HG03432 (cell line): ENCODE measurements around the gene RPL27A.
"Not testable (repeated sequence)": the region's sequence is repeated elsewhere in the genome, so short reads cannot be mapped to it uniquely, and the experiment has no call there.

ENCODE experiments used
- ATAC-seq: cut with Tn5 transposase; IDR thresholded peaks from one replicate; pipeline ENCODE4 v1.9.1; 2021; ENCODE audit warnings: mild to moderate bottlenecking, moderate library complexity; ENCODE audit not compliant: unreplicated experiment

The RPL27A gene

GRCh38 chr11:8682303-8683114, at the start of gene RPL27A, which contains the start of gene TRIM66:
TSS of gene RPL27A (plus strand) at chr11:8682792. CDS start at chr11:8682814, 22 bp downstream.
TSS of gene TRIM66 (minus strand) at chr11:8682665. CDS start at chr11:8672274, 10,391 bp downstream.
- ATAC-seq = peak; percentile 96

- ATAC-seq = no peak
Measured at GRCh38 chr11:8634498-8634897, 48.1 kb upstream of the RPL27A start.

DNA sequence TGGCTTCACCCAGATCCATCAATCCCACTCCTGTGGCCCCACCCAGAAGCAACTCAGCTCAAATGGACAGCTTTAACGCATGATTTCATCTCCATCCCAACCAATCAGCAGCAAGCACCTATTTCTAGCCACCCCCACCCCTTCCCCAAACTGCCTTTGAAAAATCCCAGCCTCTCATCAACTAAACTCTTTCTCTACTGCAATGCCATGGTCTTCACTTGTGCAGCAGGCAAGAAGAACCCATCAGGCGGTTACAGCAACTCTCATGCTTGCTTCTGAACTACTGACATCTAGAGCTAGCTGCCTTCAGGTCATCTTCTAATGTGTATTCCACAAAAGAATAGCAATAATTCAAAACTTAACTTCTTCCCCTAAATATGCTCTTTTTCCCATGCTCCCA, 46.5 kb upstream of the RPL27A start:
- ATAC-seq = no peak

DNA sequence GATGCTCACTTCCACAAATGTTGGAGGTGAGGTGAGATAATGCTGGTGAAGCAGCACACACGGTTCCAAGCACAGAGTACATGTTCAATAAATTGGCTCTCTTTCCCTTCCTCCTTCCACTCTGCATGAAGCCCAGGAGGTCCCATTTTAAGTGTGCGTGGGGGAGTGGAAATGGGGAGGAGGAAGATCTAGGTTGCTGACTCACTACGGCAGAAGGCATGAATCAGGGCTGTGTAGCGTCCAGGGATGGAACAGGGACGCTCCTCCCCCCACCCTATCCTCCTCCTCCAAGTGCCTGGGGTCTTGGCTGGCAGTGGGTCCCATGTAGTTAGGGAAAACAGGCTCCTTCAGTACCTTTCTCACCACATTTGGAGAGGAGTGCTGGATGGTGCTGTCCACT, 44.3 kb upstream of the RPL27A start:
- no peak for ATAC-seq

DNA sequence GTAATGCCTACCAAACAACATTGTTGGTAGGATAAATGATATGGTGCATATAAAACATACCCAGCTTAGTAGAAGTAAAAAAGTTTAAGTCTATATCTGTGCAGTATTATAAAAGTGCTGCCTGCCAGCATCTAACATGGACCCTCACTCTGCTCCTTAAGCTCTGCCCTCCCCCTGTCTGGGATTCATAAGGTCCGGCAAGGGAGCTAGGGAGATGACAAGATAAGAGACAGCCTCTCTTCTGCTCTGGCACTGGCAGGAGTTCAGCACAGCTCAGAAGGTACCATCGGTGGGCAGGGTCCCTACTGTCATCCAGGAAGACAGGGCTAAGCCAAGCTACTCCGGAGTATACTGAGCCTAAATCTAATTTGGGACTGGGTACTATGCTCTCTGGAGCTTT, 42.9 kb upstream of the RPL27A start:
- no peak for ATAC-seq

- no peak for ATAC-seq
Measured at GRCh38 chr11:8640267-8640906, 42.2 kb upstream of the RPL27A start.

GRCh38 chr11:8641332-8641731, 41.3 kb upstream of the RPL27A start:
- ATAC-seq = no peak

- no peak for ATAC-seq
Measured at GRCh38 chr11:8642196-8642841, 40.3 kb upstream of the RPL27A start.

DNA sequence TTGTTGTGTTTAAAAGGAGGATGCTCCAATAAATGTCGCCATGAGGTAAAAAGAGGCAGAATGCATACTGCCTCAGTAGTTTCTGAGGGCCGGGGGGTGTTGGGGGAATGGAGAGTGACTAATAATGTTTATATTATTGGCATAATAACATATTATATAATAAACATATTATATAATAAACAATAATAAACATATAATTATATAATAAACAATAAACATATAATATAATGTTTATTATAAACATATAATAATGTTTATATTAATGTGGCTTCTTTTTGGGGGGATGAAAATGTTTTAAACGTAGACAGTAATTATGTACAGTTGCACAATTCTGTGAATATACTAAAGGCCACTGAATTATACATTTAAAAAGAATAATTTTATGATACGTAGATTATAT, 35.7 kb upstream of the RPL27A start:
- ATAC-seq = no peak

DNA sequence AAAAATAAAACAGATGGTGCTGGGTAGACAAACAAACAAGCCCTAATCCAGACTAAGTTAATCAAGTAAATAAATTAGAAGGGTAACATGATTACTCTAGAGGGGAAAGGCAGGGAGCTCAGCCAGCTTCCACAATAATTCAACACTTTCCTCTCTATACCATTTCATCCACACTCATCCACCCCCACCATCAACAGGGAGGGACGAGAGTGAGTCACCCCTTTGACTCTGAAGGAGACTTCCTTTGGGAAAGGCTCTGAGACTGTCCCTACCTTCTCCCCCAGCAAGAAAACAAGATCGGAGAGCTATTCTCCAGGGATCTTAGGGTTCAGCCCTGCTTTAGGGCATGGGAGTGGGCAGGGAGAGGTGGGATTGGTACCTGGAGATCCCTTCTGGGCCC, 33.2 kb upstream of the RPL27A start:
- no peak for ATAC-seq

DNA sequence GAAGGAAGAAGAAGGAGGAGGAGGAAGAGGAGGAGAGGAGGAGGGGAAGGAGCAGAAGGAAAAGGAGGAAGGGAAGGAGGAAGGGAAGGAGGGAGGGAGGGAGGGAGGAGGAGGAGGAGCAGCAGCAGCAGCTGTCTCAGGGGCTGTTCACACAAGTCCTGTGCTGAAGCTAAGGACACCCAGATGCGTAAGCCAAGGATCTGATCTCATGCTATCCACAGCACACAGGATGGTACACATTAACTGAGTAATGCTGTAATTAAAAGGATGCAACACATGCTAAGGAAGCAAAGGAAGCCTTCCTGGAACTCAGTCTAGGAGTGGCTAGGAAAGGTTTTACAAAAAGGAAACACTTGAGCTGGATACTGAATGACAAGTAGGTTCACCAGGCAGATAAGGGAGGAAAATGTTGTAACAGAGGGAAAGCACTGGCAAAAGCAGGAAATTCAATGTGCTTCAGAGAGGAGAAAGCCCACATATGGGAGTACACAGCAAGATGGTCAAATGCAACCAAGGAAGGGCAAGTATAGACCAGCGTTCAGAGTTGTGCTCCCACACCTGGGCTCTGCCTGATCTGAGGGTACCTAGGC, 32.1 kb upstream of the RPL27A start:
- no peak for ATAC-seq

- ATAC-seq = no peak
Measured at GRCh38 chr11:8652140-8652539, 30.5 kb upstream of the RPL27A start.

- ATAC-seq = no peak
Measured at GRCh38 chr11:8654503-8654902, 28.1 kb upstream of the RPL27A start.

- no peak for ATAC-seq
Measured at GRCh38 chr11:8656291-8656690, 26.3 kb upstream of the RPL27A start.

GRCh38 chr11:8658321-8659057, 24.1 kb upstream of the RPL27A start:
- no peak for ATAC-seq

DNA sequence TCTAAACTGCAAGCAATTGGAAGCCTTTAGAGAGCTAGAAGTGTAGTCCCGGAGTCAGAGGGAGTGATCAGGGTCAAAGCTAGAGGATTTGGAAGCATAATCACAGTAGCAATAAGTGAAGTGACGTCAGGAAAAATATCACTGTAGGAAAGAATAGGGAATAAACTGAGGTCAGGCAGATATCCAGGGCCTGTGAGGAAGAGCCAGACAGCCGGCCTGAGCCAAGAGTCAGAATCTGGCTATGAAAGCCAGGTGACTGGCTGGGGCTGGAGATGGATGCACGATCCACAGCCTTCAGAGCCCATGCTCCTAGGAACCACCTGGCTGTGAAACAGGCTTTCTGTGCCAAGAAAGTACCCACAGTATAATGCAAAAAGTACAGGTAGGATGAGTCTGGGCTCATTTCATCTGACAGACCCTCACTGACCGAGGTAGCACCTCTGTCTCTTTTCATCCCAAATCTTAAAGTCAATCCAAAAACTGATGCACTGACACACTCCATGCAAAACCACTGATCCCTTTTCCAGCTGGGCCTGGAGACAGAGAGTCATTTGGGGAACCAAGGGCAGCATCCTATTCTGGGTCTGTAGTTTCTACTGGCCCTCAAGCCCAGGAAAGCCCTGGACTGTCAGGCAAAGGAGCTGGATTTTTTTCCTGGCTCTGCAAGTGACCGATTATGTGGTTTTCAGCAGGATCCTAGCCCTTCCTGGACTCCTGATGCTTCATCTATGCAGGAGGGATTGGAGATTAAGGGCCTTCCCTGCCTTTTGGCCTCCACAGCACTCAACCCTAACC, 21.4 kb upstream of the RPL27A start:
- no peak for ATAC-seq

DNA sequence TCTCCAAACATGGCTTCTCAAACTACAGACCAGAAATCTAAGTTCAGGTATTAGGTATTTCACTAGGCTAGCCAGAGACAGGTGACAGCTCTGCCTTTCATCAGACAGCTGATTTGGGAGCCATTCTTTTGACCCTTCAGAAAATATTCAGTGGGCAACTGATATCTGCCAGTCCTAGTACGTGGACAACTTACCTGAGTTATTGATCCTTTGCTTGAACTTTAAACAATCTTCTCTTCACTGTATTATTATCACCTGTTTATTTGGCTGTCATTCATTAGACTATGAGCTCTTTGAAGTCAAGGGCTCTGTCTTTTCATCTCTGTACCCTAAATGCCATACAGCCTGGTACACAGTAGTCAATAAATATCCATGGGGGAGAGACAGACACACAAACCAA, 17.4 kb upstream of the RPL27A start:
- no peak for ATAC-seq

DNA sequence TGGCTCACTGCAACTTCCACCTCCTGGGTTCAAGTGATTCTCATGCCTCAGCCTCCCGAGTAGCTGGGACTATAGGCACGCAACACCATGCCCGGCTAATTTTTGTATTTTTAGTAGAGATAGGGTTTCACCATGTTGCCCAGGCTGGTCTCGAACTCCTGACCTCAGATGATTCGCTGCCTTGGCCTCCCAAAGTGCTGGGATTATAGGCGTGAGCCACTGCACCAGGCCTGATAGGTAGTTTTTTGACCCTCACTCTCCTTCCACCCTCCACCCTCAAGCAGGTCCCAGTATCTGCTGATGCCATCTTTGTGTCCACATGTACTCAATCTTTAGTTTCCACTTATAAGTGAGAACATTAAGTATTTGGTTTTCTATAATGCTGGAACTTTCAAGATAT, 12.5 kb upstream of the RPL27A start:
- not testable (repeated sequence) for ATAC-seq

DNA sequence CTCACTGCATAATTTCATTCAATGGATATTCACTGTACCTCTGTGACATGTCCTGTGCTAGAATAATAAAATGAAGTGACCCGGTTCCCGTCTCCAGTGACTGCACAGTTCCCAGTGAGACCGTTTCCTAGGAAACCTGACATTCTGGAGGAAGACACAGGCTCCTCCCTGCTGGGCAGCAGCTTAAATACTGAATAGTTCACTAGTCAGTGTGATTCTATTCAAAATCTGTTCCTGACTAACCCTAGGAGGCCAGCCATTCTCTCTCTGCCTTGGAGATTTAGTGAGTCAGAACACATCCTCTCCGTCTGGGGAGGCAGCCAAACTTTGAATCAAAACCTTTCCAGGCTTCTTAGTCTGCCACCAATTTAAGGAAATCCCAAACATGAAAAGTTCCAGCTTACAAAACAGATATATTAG, 11.4 kb upstream of the RPL27A start:
- ATAC-seq = no peak

DNA sequence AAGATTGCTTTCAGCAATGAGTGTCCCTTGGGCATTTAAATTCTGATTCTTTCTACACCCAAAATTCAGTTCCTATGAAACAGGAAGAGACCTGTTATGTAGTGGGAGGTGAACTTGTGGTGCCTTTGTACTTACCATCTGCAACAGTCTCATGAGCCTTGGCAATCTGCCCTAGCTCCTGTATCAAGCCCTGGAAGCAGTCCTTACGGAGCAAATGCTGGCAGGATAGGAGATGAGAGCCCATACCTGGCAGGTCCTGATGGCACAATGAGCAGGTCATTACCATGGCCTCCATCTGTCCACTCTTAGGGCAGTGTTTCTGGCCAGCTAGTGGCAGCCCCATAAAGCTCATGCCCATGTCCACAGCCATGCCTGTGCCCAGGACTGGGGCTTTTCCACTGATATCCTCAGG, 10.9 kb upstream of the RPL27A start:
- no peak for ATAC-seq
